GM12891 (cell line): ENCODE results near the gene GRN.
"Not testable (repeated sequence)": the region's sequence is repeated elsewhere in the genome, so short reads cannot be mapped to it uniquely, and the experiment has no call there.

Experiments used
- DNase-seq: peaks from one replicate; pipeline ENCODE4 v3.0.0; 2011; ENCODE audit warnings: low spot score; ENCODE audit not compliant: insufficient read length
- FAIRE-seq: peaks from 2 replicates; lab custom pipeline; 2011; peaks lifted over from hg19 to GRCh38; lab: Jason Lieb, UNC
- PAX5 ChIP-seq: IDR thresholded peaks from 2 replicates; pipeline ENCODE4 v1.6.1; 2011; ENCODE audit warnings: low read length, moderate library complexity, mild to moderate bottlenecking; ENCODE audit not compliant: insufficient read depth, severe bottlenecking
- POLR2A ChIP-seq: IDR thresholded peaks from 2 replicates; pipeline ENCODE4 v1.6.1; 2011; ENCODE audit warnings: low read depth, low read length, control low read depth
- POLR2AphosphoS5 ChIP-seq: IDR thresholded peaks from 2 replicates; pipeline ENCODE4 v1.6.1; 2011; ENCODE audit warnings: low read depth, low read length, control low read depth
- POU2F2 ChIP-seq: IDR thresholded peaks from 2 replicates; pipeline ENCODE4 v1.6.1; 2011; ENCODE audit warnings: low read depth, mild to moderate bottlenecking, control low read depth, low read length, moderate library complexity
- SPI1 ChIP-seq: IDR thresholded peaks from 2 replicates; pipeline ENCODE4 v1.6.1; 2011; ENCODE audit warnings: low read depth, low read length, control low read depth
- TAF1 ChIP-seq: IDR thresholded peaks from 2 replicates; pipeline ENCODE4 v1.6.1; 2011; ENCODE audit warnings: low read depth, low read length, control low read depth

GRN gene

GRCh38 chr17:44383363-44383762 is 38.3 kb downstream of the GRN start:
- no peak for DNase-seq
- FAIRE-seq: no peak
- no peak for TF ChIP-seq POU2F2
- no peak for TF ChIP-seq POLR2AphosphoS5
- TF ChIP-seq POLR2A: no peak
- TF ChIP-seq PAX5: no peak
- TF ChIP-seq TAF1: no peak
- TF ChIP-seq SPI1: no peak

- DNase-seq (no peak), FAIRE-seq (no peak)
Measured at GRCh38 chr17:44383861-44384260, 38.8 kb downstream of the GRN start.

GRCh38 chr17:44384281-44384822 is 39.2 kb downstream of the GRN start:
- no peak for TF ChIP-seq POU2F2
- no peak for TF ChIP-seq SPI1
- no peak for TF ChIP-seq PAX5
- TF ChIP-seq POLR2A: no peak
- TF ChIP-seq POLR2AphosphoS5: no peak
- no peak for TF ChIP-seq TAF1
- no peak for FAIRE-seq
- DNase-seq: no peak

More at GRCh38 chr17:44383861-44384260, 38.8 kb downstream of the GRN start:
- TF ChIP-seq POLR2A (no peak), POU2F2 (no peak), POLR2AphosphoS5 (no peak), TAF1 (no peak), PAX5 (no peak), SPI1 (no peak)

- no peak for FAIRE-seq
Measured at GRCh38 chr17:44384823-44385286, 39.8 kb downstream of the GRN start.

GRCh38 chr17:44385287-44386181 is 40.4 kb downstream of the GRN start:
- DNase-seq: peak; percentile 92
- TF ChIP-seq POLR2A: no peak
- no peak for TF ChIP-seq POLR2AphosphoS5
- TF ChIP-seq PAX5: no peak
- TF ChIP-seq POU2F2: no peak
- TF ChIP-seq SPI1: no peak
- no peak for TF ChIP-seq TAF1
- peak; percentile 84 for FAIRE-seq

More at GRCh38 chr17:44384823-44385286, 39.8 kb downstream of the GRN start:
- DNase-seq: no peak
- TF ChIP-seq POU2F2 (no peak), POLR2AphosphoS5 (no peak), PAX5 (no peak), TAF1 (no peak), POLR2A (no peak), SPI1 (no peak)

GRCh38 chr17:44386182-44386525 is 41.1 kb downstream of the GRN start:
- no peak for DNase-seq
- no peak for TF ChIP-seq TAF1
- peak; percentile 20 for FAIRE-seq

GRCh38 chr17:44387804-44388203 is 42.7 kb downstream of the GRN start:
- TF ChIP-seq POU2F2: no peak
- TF ChIP-seq PAX5: no peak
- TF ChIP-seq TAF1: no peak
- no peak for TF ChIP-seq POLR2A
- no peak for TF ChIP-seq POLR2AphosphoS5
- TF ChIP-seq SPI1: no peak
- FAIRE-seq: no peak
- DNase-seq: no peak

GRCh38 chr17:44389281-44389680 is 44.2 kb downstream of the GRN start, which contains the start of gene ITGA2B:
TSS of gene ITGA2B (minus strand) at chr17:44389649. CDS start at chr17:44389473, 176 bp downstream.
- FAIRE-seq: no peak
- DNase-seq: no peak
- 0 out of 2 replicates have a peak, but pooled peaks have one; percentile 10 for TF ChIP-seq POU2F2
- TF ChIP-seq POLR2A: no peak

GRCh38 chr17:44389723-44390202 is 44.7 kb downstream of the GRN start:
- peak; percentile 65 for TF ChIP-seq SPI1
- no peak for TF ChIP-seq TAF1
- no peak for TF ChIP-seq PAX5
- FAIRE-seq: peak; percentile 13
- no peak for DNase-seq

- no peak for FAIRE-seq
- no peak for TF ChIP-seq POLR2A
- no peak for TF ChIP-seq POLR2AphosphoS5
- no peak for TF ChIP-seq SPI1
- TF ChIP-seq POU2F2: no peak
- no peak for TF ChIP-seq PAX5
- TF ChIP-seq TAF1: no peak
- no peak for DNase-seq
Measured at GRCh38 chr17:44390250-44390870, 45.3 kb downstream of the GRN start.

GRCh38 chr17:44394112-44394511 is 49.0 kb downstream of the GRN start:
- DNase-seq, FAIRE-seq: not testable (repeated sequence)
